HL-60 (cell line): ENCODE data around the gene DOCK7.

ENCODE experiments used
- DNase-seq, 2 experiments: peaks; one replicate each; pipeline ENCODE4 v3.0.0-alpha.2; 2010 to 2020; ENCODE audit warnings: low read depth in 1 of 2, low spot score in 1 of 2
- H3K27ac ChIP-seq: fragments of 250-450 bp; sonication (Bioruptor Pico); replicated peaks from 2 replicates; pipeline ENCODE4 v1.5.1; 2020; ENCODE audit warnings: mild to moderate bottlenecking, moderate library complexity
- H3K27me3 ChIP-seq: fragments of 250-450 bp; sonication (Bioruptor Pico); 2 replicates; pipeline ENCODE4 v1.5.1; 2021; ENCODE audit warnings: mild to moderate bottlenecking, moderate library complexity; ENCODE audit not compliant: insufficient read depth, poor library complexity, severe bottlenecking
- H3K4me3 ChIP-seq: replicated peaks from 2 replicates; pipeline ENCODE4 v1.5.1; 2011; ENCODE audit warnings: mild to moderate bottlenecking, control low read depth, low read length; ENCODE audit not compliant: insufficient read depth
- GABPA ChIP-seq: IDR thresholded peaks from 2 replicates; pipeline ENCODE4 v1.6.1; 2012; ENCODE audit warnings: low read depth
- POLR2AphosphoS5 ChIP-seq: IDR thresholded peaks from 2 replicates; pipeline ENCODE4 v1.6.1; 2012; ENCODE audit warnings: low read depth
- SPI1 ChIP-seq: IDR thresholded peaks from 2 replicates; pipeline ENCODE4 v1.6.1; 2012; ENCODE audit warnings: low read depth, mild to moderate bottlenecking, borderline replicate concordance
- TF ChIP-seq, protein P1 (sequence below): IDR thresholded peaks from 2 replicates; pipeline ENCODE4 v1.6.1; 2012; ENCODE audit warnings: low read depth; ENCODE audit not compliant: insufficient replicate concordance
- TF ChIP-seq, protein P2 (sequence below): IDR thresholded peaks from one replicate; pipeline ENCODE4 v1.5.1; 2011; ENCODE audit warnings: low read length, control low read depth, inconsistent platforms; ENCODE audit not compliant: insufficient read depth

DOCK7 gene

DNA sequence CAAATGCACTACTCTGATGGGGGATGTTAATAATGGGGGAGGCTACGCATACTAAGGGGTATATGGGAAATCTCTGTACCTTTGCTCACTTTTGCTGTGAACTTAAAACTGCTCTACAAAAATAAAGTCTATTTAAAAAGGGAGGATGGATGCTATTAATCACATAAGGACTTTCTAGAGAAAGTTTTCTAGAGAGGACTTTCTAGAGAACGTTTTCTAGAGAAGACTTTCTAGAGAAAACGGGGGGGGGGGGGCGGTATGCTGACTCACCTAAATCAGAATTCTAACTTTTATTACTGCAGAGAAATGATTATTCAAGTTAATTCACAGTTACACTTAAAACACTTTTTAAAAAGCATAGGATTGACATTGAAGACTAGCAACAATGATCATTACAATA lies 175.2 kb downstream of the DOCK7 start:
- TF ChIP-seq, protein P1, sequence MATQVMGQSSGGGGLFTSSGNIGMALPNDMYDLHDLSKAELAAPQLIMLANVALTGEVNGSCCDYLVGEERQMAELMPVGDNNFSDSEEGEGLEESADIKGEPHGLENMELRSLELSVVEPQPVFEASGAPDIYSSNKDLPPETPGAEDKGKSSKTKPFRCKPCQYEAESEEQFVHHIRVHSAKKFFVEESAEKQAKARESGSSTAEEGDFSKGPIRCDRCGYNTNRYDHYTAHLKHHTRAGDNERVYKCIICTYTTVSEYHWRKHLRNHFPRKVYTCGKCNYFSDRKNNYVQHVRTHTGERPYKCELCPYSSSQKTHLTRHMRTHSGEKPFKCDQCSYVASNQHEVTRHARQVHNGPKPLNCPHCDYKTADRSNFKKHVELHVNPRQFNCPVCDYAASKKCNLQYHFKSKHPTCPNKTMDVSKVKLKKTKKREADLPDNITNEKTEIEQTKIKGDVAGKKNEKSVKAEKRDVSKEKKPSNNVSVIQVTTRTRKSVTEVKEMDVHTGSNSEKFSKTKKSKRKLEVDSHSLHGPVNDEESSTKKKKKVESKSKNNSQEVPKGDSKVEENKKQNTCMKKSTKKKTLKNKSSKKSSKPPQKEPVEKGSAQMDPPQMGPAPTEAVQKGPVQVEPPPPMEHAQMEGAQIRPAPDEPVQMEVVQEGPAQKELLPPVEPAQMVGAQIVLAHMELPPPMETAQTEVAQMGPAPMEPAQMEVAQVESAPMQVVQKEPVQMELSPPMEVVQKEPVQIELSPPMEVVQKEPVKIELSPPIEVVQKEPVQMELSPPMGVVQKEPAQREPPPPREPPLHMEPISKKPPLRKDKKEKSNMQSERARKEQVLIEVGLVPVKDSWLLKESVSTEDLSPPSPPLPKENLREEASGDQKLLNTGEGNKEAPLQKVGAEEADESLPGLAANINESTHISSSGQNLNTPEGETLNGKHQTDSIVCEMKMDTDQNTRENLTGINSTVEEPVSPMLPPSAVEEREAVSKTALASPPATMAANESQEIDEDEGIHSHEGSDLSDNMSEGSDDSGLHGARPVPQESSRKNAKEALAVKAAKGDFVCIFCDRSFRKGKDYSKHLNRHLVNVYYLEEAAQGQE, result no peak
- TF ChIP-seq GABPA, result no peak
- Histone ChIP-seq H3K27me3 (no peaks in the 10 kb centered on the region), H3K4me3 (no peak overlapping the region), H3K27ac (no peak overlapping the region)
- no peak for DNase-seq

DNA sequence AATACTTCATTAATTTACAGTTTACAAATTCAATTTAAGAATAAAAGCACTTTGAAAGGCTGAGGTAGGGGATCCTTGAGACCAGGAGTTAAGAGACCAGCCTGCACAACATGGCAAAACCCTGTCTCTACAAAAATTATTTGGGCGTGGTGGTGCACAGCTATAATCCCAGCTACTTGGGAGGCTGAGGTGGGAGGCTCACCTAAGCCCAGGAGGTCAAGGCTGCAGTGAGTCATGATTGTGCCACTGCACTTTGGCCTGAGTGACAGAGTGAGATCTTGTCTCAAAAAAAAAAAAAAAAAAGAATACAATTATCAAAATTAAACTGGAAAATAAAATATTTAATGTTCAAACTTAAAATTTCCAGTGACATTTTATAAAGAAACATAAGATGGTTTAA lies 179.2 kb downstream of the DOCK7 start:
- Histone ChIP-seq H3K27ac (no peak overlapping the region), H3K4me3 (no peak overlapping the region), H3K27me3 (no peaks in the 10 kb centered on the region)
- no peak for DNase-seq
- no peak for TF ChIP-seq GABPA
- no peak for TF ChIP-seq POLR2AphosphoS5
- no peak for TF ChIP-seq SPI1
- TF ChIP-seq, protein P2, sequence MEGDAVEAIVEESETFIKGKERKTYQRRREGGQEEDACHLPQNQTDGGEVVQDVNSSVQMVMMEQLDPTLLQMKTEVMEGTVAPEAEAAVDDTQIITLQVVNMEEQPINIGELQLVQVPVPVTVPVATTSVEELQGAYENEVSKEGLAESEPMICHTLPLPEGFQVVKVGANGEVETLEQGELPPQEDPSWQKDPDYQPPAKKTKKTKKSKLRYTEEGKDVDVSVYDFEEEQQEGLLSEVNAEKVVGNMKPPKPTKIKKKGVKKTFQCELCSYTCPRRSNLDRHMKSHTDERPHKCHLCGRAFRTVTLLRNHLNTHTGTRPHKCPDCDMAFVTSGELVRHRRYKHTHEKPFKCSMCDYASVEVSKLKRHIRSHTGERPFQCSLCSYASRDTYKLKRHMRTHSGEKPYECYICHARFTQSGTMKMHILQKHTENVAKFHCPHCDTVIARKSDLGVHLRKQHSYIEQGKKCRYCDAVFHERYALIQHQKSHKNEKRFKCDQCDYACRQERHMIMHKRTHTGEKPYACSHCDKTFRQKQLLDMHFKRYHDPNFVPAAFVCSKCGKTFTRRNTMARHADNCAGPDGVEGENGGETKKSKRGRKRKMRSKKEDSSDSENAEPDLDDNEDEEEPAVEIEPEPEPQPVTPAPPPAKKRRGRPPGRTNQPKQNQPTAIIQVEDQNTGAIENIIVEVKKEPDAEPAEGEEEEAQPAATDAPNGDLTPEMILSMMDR, result no peak
- TF ChIP-seq, protein P1, result no peak

DNA sequence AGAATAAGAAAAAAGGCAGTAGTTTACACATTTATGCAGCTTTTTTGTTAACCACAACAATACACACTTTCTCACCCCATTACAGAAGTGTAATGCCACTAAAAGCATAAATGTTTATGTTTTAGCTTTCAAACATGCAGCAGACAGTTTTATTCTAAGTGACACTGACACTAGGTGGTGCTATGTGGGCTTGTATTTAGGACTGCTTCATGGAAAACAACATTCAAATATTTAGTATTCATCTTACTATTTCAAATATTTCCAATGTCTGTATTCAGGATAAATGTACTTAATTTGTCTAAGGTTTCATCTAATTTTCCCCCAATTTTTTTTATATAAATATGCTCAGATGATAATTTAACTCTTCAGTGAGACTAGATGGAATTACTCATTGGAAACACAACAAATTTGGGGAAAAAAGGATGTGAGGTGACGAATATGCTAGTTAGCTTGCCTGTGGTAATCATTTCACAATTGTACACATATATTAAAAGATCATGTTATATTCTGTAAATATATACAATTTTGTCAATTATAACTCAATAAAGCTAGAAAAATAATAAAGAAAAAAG lies 179.9 kb downstream of the DOCK7 start:
- H3K4me3 ChIP-seq, result no peak overlapping the region

DNA sequence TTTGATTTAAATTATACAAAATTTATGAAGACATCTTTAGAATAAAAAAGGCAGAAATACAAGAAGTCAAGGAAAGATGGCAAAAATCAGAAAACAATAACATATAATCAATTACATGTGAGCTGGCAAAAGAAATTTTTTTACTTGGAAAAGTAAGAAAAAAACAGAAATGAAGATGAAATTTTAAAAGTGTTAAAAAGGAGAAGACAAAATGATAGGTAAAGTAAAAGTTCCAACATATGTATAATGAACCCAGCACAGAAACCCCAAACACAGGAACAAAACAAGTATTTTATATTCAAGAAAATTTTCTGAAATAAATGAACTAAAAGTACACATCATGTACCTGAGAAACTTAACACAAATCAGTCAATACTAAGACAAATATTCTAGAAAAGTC lies 188.0 kb downstream of the DOCK7 start:
- no peak overlapping the region for H3K27ac ChIP-seq
- H3K4me3 ChIP-seq, result no peak overlapping the region
- TF ChIP-seq, protein P2, result no peak
- TF ChIP-seq, protein P1, result no peak
- TF ChIP-seq POLR2AphosphoS5, result no peak
- no peak for TF ChIP-seq SPI1
- TF ChIP-seq GABPA, result no peak
- DNase-seq, result no peak
- H3K27me3 ChIP-seq, result no peaks in the 10 kb centered on the region

More for the DNA sequence above, 179.9 kb downstream of the DOCK7 start:
- no peaks in the 10 kb centered on the region for H3K27me3 ChIP-seq
- no peak overlapping the region for H3K27ac ChIP-seq
- peak in 1 of 2 experiments; percentile 36 for DNase-seq
- TF ChIP-seq, protein P2, result peak; percentile 40
- TF ChIP-seq GABPA, result no peak
